ENCODE measurements around the gene HAND2.

The HAND2 gene

DNA sequence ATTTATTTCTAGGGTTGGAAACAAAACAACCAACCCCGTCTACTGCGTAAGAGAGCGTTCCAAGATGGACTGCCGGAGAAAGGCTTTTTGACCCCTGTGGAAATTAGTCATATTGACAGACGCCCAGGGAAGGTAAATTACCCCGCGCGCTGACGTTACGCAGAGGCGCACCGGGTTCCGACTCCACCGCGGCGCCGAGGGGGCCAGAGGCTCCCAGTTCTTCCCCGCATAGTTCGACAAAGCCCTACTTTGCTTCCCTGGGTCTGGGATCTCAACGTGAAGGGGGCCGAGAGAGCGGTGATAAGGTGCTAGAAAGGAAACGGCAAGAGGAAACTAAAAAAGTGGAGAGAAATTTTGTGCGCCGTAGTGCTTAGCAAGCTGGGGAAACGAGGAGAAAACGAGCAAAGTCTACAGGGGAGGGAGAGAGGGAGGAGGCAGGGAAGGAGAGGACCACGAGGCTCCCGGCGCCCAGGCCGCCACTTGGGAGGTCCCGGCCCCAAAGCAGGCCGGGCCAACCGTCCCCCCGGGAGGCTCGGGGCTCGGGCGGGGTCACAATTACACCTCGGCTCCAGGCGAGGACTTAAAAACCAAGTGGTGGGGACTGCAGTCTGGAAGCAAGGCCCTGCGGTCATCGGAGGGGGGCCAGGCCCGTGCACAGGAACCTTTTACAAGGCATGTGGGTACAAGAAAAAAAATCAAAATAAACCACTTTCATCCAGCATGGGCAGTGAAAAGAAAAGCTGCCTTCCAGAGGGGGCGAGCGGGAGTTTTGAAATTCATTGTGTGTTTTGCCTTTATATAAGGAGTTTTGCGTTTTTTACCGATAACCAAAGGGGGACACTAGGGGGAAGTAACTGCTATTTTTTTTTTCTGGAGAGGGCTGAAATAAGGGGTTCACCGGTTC lies 13.2 kb downstream of the HAND2 start:
- in situ Hi-C loops (cut with HindIII; ENCODE audit: low sequenced_read_pairs) = no loop called here
- TF ChIP-seq CTCF (IDR thresholded peaks at IDR 0.05; ENCODE audit: low read depth, low read length) = no peak
- DNase-seq (ENCODE audit: low read depth, low spot score) = no peak

GRCh38 chr4:173515458-173515857 lies 14.6 kb downstream of the HAND2 start:
- in situ Hi-C loops (cut with HindIII; ENCODE audit: low sequenced_read_pairs) = no loop called here
- no peak for TF ChIP-seq CTCF (IDR thresholded peaks at IDR 0.05; ENCODE audit: low read depth, low read length)
- H3K4me3 ChIP-seq (ENCODE audit: low read depth, low read length) = no peak overlapping the region
- no peak for DNase-seq (ENCODE audit: low read depth, low spot score)

More for the DNA sequence above, 13.2 kb downstream of the HAND2 start:
- no peak overlapping the region for H3K4me3 ChIP-seq (ENCODE audit: low read depth, low read length)

DNA sequence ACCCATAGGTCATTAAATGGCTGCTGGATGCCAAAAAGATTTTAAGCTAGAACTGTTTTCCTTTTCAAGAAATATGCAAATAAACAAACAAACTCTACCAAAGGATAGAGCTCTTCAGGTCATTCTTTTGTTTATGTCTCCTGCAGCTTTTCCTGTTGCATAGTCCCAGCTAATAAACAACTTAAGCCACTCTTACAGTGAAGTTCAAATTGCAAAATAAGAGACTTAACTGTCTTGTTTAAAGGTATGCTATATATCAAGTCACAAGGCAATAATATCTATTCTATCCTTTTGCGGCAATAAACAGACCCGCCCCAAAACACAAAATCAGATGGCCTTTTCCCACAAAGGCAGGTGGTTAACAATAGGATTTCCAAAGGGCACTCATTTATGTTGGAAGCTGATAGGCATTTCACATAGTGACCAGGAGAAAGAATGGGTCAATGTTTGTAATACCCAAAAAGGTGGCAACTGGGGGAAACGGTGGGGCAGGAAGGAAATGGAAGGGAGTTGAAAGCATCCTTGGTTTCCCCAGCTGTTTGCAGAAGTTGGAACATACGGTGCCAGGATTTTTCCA lies 15.3 kb downstream of the HAND2 start:
- no peak overlapping the region for H3K4me3 ChIP-seq (ENCODE audit: low read depth, low read length)
- no peak for TF ChIP-seq CTCF (IDR thresholded peaks at IDR 0.05; ENCODE audit: low read depth, low read length)
- DNase-seq (ENCODE audit: low read depth, low spot score) = no peak
- in situ Hi-C loops (cut with HindIII; ENCODE audit: low sequenced_read_pairs) = no loop called here

DNA sequence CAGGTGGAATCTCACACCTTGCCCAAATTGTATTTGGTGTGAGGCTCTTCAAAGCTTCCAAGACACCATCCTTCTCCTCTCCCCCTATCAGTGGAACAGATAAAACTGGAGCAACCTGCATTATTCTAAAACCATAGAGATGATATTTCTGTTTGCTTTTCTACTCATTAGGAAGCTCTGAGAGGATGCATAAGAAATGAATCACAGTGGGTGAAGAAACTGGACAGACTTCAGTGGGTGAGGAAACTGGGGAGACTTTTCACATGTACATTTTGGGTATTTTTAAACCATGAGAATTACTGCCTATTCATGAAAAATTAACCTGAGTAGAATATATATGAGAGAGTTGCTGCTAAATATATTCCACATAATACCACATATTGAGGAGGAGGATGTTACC lies 16.4 kb downstream of the HAND2 start:
- DNase-seq (ENCODE audit: low read depth, low spot score) = no peak
- in situ Hi-C loops (cut with HindIII; ENCODE audit: low sequenced_read_pairs) = no loop called here
- no peak for TF ChIP-seq CTCF (IDR thresholded peaks at IDR 0.05; ENCODE audit: low read depth, low read length)
- H3K4me3 ChIP-seq (ENCODE audit: low read depth, low read length) = no peak overlapping the region

DNA sequence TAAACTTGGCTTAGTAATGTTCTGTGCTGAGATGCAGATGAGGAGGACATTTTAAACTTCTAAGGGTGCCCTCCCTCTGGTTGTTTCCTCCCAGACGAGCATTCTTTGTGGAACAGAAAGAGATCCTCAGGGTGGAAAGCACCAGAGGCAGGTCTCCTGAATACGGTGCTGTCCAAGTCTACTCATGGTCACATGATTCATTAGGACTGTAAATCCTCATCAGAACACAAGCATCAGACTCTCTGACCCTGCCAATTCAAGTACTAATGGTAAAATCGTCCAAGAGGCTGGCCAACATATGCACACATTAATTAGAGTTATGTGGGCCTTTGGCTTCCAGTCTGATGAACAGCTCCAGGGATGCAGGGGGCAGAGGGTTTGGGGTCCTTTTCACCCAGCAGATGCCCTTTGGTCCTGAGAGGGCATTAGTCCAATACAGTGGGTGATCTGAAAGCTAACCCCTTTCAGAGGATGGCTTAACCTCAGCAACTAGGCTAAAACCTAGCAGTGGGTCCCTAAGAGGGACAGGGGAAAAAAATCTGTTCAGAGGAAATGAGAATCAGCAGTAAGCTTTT lies 18.2 kb downstream of the HAND2 start:
- TF ChIP-seq CTCF (IDR thresholded peaks at IDR 0.05; ENCODE audit: low read depth, low read length) = no peak
- no peak for DNase-seq (ENCODE audit: low read depth, low spot score)
- in situ Hi-C loops (cut with HindIII; ENCODE audit: low sequenced_read_pairs) = no loop called here
- H3K4me3 ChIP-seq (ENCODE audit: low read depth, low read length) = no peak overlapping the region

DNA sequence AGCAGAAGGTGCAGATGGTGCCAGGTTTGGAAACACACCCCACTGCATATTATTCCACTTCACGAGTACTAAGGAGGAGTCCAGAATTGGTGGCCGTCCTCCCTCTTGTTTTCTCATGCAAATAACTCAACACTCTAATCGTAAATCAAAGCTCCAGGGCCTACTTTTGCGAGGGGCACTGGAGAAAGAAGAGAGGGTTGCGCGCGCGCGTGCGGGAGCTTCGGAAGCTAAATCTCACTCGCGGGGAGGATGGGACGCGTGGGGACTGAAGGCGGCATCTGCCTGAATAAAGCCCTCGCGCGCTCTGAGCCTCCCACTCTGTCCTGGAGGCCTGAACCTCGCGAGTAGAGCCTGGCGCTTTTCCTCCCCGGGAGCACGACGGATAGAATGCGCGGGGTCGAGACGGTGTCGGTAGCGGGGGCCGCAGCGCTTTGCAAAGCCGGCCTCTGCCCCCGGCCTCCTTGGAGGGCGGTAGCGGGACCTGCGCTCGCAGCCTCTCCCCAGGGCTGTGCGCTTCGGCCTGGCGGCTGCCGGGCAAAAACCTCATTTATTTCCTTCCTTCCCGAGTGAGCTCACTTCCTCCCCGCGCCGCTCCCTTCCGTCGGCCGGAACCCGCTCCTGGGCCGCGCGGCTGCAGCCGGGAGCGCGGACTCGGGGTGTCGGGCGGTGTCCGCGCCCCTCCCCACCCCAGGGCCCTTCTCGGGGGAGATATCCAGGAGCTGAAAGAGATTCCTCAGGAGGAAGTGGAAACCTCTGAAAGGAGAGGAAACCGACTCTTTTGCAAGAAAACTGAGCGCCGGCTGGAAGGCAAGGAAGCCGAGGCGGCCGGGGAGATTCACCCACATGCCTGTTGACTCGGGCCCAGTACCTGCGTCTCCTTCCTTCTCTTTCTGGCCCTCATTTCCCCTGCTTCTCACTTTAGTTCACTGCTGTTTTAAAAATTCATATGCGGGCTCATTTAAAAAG lies 20.7 kb downstream of the HAND2 start:
- in situ Hi-C loops (cut with HindIII; ENCODE audit: low sequenced_read_pairs) = no loop called here
- H3K4me3 ChIP-seq (ENCODE audit: low read depth, low read length) = peak overlapping the region; percentile 38
- TF ChIP-seq CTCF (IDR thresholded peaks at IDR 0.05; ENCODE audit: low read depth, low read length) = no peak
- DNase-seq (ENCODE audit: low read depth, low spot score) = no peak
